KMS-11 (cell line): Measurements from ENCODE around the gene LRBA.

Experiments used
- H2AFZ ChIP-seq: fragments of 200-600 bp; sonication (generic); 2 replicates; pipeline ENCODE4 v1.6.1; 2016; ENCODE audit warnings: antibody characterized with exemption, mixed run types, low read depth
- H3K27ac ChIP-seq: fragments of 200-600 bp; sonication (generic); 2 replicates; pipeline ENCODE4 v1.6.1; 2016; ENCODE audit warnings: mild to moderate bottlenecking, mixed run types
- H3K27me3 ChIP-seq: fragments of 200-600 bp; sonication (generic); 2 replicates; pipeline ENCODE4 v1.6.1; 2017; ENCODE audit warnings: mild to moderate bottlenecking, low read depth, mixed run types, moderate library complexity; ENCODE audit not compliant: insufficient read depth
- H3K36me3 ChIP-seq: fragments of 200-600 bp; sonication (generic); 2 replicates; pipeline ENCODE4 v1.6.1; 2017; ENCODE audit warnings: mild to moderate bottlenecking, mixed run types; ENCODE audit not compliant: insufficient read depth
- H3K4me1 ChIP-seq: fragments of 200-600 bp; sonication (generic); 2 replicates; pipeline ENCODE4 v1.6.1; 2016; ENCODE audit warnings: mild to moderate bottlenecking, low read depth, mixed run types; ENCODE audit not compliant: poor library complexity, severe bottlenecking
- H3K4me2 ChIP-seq: fragments of 200-600 bp; sonication (generic); 2 replicates; pipeline ENCODE4 v1.7.0; 2016; ENCODE audit warnings: mild to moderate bottlenecking, mixed run types
- H3K4me3 ChIP-seq: fragments of 200-600 bp; sonication (generic); IDR thresholded peaks from 2 replicates; pipeline ENCODE4 v1.6.1; 2017; ENCODE audit warnings: low read depth, low read length, mixed read lengths; ENCODE audit not compliant: insufficient read depth
- H3K79me2 ChIP-seq: fragments of 200-600 bp; sonication (generic); 2 replicates; pipeline ENCODE4 v1.6.1; 2016; ENCODE audit warnings: low read depth, mixed run types; ENCODE audit not compliant: insufficient read depth
- H3K9ac ChIP-seq: fragments of 200-600 bp; sonication (generic); 2 replicates; pipeline ENCODE4 v1.6.1; 2016; ENCODE audit warnings: mild to moderate bottlenecking, mixed run types
- H4K20me1 ChIP-seq: fragments of 200-600 bp; sonication (generic); 2 replicates; pipeline ENCODE4 v1.6.1; 2016; ENCODE audit warnings: mild to moderate bottlenecking, mixed run types; ENCODE audit not compliant: insufficient read depth
- TF ChIP-seq, protein P1 (sequence below): fragments of 200-600 bp; sonication (generic); conservative IDR thresholded peaks from 2 replicates; pipeline ENCODE4 v1.6.1; 2017; ENCODE audit warnings: low read depth, mild to moderate bottlenecking, antibody characterized with exemption, low read length, moderate library complexity, mixed read lengths

The LRBA gene

DNA sequence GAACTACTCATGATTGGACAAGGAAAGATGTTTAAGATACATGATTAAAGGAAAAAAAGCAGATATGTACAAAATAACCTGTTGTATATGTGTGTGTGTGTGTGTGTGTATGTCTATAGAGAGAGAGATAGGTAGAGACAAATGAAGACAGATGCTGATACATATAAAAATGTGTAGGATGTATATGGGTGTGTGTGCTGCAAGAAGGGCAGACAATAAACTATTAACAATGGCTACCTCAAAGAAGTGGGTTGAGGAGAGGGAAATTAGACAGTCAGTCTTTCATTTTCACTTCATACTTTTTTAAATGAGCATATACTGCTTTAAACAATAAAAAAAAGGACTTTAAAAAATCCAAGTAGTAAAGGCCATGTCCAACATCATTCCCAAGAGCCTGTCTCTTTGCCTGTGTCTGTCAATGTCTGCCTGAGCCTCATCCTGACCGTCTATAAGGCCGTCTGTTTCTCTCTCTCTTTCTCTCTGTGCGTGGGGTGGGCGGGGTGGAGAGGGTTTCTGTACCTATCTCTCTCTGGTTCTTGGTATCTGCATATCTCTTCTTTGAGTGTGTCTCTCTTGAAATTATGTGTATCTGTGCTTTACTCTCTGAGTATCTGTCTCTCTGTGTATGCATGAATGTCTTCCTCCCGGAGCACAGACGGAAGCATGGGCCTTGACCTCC is 62.8 kb downstream of the LRBA start:
- H2AFZ ChIP-seq: no peak overlapping the region
- no peaks in the 10 kb centered on the region for H3K27me3 ChIP-seq
- no peaks in the 10 kb centered on the region; the same call in 1 of the 2 replicates for H3K79me2 ChIP-seq
- H4K20me1 ChIP-seq: no peaks in the 10 kb centered on the region
- no peaks in the 10 kb centered on the region for H3K36me3 ChIP-seq
- H3K9ac ChIP-seq: no peak overlapping the region
- no peak overlapping the region for H3K27ac ChIP-seq
- no peak overlapping the region for H3K4me3 ChIP-seq
- H3K4me2 ChIP-seq: no peak overlapping the region
- peaks cover 9% of the 10 kb centered on the region for H3K4me1 ChIP-seq
- TF ChIP-seq, protein P1, sequence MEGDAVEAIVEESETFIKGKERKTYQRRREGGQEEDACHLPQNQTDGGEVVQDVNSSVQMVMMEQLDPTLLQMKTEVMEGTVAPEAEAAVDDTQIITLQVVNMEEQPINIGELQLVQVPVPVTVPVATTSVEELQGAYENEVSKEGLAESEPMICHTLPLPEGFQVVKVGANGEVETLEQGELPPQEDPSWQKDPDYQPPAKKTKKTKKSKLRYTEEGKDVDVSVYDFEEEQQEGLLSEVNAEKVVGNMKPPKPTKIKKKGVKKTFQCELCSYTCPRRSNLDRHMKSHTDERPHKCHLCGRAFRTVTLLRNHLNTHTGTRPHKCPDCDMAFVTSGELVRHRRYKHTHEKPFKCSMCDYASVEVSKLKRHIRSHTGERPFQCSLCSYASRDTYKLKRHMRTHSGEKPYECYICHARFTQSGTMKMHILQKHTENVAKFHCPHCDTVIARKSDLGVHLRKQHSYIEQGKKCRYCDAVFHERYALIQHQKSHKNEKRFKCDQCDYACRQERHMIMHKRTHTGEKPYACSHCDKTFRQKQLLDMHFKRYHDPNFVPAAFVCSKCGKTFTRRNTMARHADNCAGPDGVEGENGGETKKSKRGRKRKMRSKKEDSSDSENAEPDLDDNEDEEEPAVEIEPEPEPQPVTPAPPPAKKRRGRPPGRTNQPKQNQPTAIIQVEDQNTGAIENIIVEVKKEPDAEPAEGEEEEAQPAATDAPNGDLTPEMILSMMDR: no peak

DNA sequence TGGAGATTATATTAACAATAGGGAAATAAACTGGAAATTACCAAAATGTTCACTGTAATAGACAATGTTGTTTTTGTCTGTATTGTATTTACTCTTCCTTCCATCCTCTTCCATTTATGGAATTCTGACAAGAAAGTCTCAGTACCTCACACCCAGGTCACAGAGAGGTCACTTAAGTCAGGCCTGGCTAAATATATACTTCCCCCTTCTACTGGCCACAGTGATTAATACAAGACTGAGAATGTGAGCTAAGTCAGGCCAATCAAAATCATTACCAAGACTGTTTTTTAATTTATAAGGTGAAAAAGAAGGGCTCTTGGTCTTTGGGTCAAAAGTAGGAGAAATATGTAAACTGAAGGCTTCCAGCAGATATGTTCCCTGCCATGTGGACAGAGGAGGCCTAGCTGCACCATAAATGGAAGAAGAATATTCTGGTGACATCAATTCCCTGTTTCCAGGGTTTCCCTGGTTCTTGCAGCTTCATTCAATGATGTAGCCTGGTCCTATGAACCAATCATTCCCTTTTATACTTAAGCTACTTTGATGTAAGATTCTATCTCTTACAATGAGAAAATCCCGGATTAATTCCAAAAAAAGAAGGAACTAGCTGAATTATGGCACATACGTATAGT is 64.3 kb downstream of the LRBA start:
- 0 out of 2 replicates have a peak overlapping the region, but pooled peaks have one; percentile 5 for H3K4me2 ChIP-seq
- no peaks in the 10 kb centered on the region for H4K20me1 ChIP-seq
- no peak overlapping the region for H2AFZ ChIP-seq
- H3K4me1 ChIP-seq: peaks cover 9% of the 10 kb centered on the region
- no peaks in the 10 kb centered on the region for H3K27me3 ChIP-seq
- H3K79me2 ChIP-seq: peaks cover 3% of the 10 kb centered on the region; the same call in 1 of the 2 replicates
- H3K36me3 ChIP-seq: no peaks in the 10 kb centered on the region
- no peak overlapping the region for H3K27ac ChIP-seq
- TF ChIP-seq, protein P1: no peak
- H3K4me3 ChIP-seq: no peak overlapping the region
- H3K9ac ChIP-seq: no peak overlapping the region

DNA sequence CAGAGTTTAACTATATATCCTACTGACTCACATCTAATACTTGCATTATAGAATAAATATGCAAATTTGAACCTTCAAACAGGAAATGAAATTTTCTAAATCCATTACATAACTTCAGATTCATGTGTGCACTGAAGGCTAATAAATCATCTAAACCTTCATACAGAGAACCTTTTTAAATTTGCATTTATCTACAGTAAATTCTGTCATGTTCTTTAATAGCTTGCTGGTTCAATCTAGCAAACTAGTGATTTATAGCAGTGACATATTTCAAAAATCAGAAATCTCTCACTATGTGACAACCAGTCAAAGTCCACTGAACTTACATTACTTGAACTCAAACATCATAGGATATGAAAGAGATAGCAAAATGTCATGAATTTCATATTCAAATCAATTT is 65.1 kb downstream of the LRBA start:
- Histone ChIP-seq H3K27ac (no peak overlapping the region), H3K79me2 (peaks cover 3% of the 10 kb centered on the region; the same call in 1 of the 2 replicates), H3K4me2 (no peak overlapping the region), H4K20me1 (no peaks in the 10 kb centered on the region), H2AFZ (no peak overlapping the region), H3K4me1 (peaks cover 14% of the 10 kb centered on the region), H3K4me3 (no peak overlapping the region), H3K9ac (no peak overlapping the region), H3K27me3 (no peaks in the 10 kb centered on the region), H3K36me3 (no peaks in the 10 kb centered on the region)
- TF ChIP-seq, protein P1: no peak

DNA sequence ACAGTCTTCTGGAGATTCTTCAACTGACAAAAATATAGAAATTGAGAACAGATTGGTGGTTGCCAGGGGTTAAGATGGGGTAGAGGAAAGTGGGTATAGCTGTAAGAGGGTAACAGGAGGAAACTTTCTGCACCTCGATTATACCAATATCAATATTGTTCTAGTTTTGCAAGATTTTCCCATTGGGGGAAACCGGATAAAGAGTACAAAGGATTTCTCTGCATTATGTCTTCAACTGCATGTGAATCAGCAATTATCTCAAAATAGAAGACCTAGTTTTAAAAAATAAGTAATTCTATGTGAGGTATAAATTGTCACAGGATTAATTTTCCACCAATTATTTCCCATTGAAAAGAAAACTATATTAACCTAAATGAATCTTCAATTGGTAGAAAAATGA is 65.7 kb downstream of the LRBA start:
- Histone ChIP-seq H3K36me3 (no peaks in the 10 kb centered on the region), H3K27ac (no peak overlapping the region), H3K4me2 (no peak overlapping the region), H3K79me2 (peaks cover 3% of the 10 kb centered on the region; the same call in 1 of the 2 replicates), H3K27me3 (no peaks in the 10 kb centered on the region), H3K4me3 (no peak overlapping the region), H2AFZ (no peak overlapping the region), H3K9ac (no peak overlapping the region), H3K4me1 (peaks cover 14% of the 10 kb centered on the region), H4K20me1 (no peaks in the 10 kb centered on the region)
- TF ChIP-seq, protein P1: no peak
